Caki2 (cell line): ENCODE data around the gene ADGRL2. TPM values are rescaled to one million over a fixed set of nuclear protein-coding genes. Genes with fewer than 3 reads are reported as not detected.

Source experiments
- DNase-seq: peaks from one replicate; pipeline ENCODE4 v3.0.0-alpha.2; 2015; ENCODE audit warnings: low read depth
- in situ Hi-C: cut with HindIII; loops from 2 replicates; pipeline ENCODE4 v1.10.0; 2016; ENCODE audit warnings: low sequenced_read_pairs, low pct_unique_long_range_greater_than_20kb, mixed read lengths
- total RNA-seq: library from RNA; depleted of rRNA; stranded (reverse); fragments of >200 nt; shearing (Covaris generic); gene quantifications from 2 replicates; pipeline ENCODE4 v1.2.3, GENCODE V29; 2014; ENCODE audit warnings: low replicate concordance

Gene ADGRL2
- total RNA-seq, 1 experiment from 2014 or later = 62.2 TPM

GRCh38 chr1:82007804-82008203, 207.1 kb downstream of the ADGRL2 start:
- in situ Hi-C loops = no loop called here

GRCh38 chr1:82013702-82014101, 213.0 kb downstream of the ADGRL2 start:
- DNase-seq = no peak
- in situ Hi-C loops = no loop called here

More at GRCh38 chr1:82007804-82008203, 207.1 kb downstream of the ADGRL2 start:
- no peak for DNase-seq

GRCh38 chr1:82015444-82015843, 214.7 kb downstream of the ADGRL2 start:
- no peak for DNase-seq
- in situ Hi-C loops = no loop called here

DNA sequence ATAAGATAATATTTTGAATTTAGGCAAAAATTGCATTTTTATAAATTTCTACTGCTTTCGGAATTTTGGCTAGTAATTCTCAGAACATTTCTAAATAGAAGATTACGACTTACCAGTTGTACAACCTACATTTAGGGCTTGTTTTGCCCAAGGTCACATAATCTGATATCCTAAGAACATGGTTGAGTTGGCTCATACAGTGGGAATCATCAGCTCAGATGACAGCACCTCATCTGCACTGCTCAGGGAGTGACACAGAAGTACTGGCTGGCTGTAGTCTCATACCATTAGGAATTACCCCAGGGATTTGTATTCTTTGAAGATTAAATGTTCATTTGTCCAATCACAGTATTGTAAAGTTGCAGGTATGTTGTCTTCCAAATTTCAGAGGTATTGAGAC, 217.6 kb downstream of the ADGRL2 start:
- in situ Hi-C loops = no loop called here
- no peak for DNase-seq

GRCh38 chr1:82019508-82019907, 218.8 kb downstream of the ADGRL2 start:
- in situ Hi-C loops = no loop called here
- no peak for DNase-seq

GRCh38 chr1:82030830-82031229, 230.1 kb downstream of the ADGRL2 start:
- in situ Hi-C loops = no loop called here
- no peak for DNase-seq

DNA sequence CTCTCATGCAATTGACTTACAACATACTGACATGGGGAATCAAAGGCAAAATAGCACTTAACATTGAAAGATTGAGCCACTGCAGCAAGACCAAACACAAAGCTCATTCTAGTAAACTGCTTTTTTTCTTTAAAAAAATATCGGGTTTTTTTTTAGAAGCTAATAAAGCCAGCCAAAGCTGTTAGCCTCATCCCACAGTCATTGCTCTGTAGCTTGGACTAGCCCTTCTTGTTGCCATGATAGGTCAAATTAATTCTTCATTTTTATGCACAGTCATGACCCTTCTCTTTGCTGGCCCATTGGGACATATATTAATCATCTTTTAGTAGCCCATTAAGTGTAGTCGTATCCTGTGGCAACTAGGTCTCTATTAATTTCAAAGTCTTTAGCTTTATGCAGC, 231.3 kb downstream of the ADGRL2 start:
- DNase-seq = no peak

DNA sequence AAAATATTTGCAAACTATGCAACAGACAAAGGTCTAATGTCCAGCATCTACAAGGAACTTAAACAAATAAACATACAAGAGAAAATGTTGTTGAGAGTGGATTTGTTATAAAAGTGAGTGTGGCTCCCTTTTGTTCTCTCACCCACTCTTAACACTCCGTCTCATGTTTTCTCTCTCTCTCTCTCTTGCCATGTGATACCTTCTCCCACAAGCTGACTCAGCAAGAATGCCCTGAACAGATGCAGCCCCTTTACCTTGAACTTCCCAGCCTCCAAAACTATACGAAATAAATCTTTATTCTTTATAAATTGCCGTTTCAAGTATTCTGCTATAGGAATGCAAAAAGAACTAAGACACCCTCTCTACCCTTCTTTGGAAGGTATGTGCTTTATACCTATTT, 234.1 kb downstream of the ADGRL2 start:
- DNase-seq = no peak
- in situ Hi-C loops = no loop called here

More for the DNA sequence above, 231.3 kb downstream of the ADGRL2 start:
- in situ Hi-C loops = no loop called here
